Endothelial cell of umbilical vein (primary cell): ENCODE measurements around the gene CDK11B. TPM values are rescaled to one million over a fixed set of nuclear protein-coding genes. Genes with fewer than 3 reads are reported as not detected.
A peak's percentile ranks its signal among the peaks of the same experiment; 100 is the strongest.

Source experiments
- BruUV-seq: library from RNA; stranded (reverse); fragments of 400-500 nt; replicated peaks from 2 replicates; lab custom pipeline; 2021; lab: Mats Ljungman, UMichigan
- CTCF ChIA-PET: fragments of 300-600, 350-600 bp; sonication (Branson Sonifier 250); formaldehyde crosslinking; loops from one replicate; lab custom pipeline; 2021; ENCODE audit warnings: antibody characterized with exemption, inconsistent platforms; lab: Charles Lee
- POLR2A ChIA-PET: fragments of 300-600, 350-600 bp; sonication (Branson Sonifier 250); formaldehyde crosslinking; loops from one replicate; lab custom pipeline; 2021; ENCODE audit warnings: antibody characterized with exemption, inconsistent platforms; lab: Charles Lee
- DNase-seq: peaks from one replicate; pipeline ENCODE4 v3.0.0-alpha.2; 2011; ENCODE audit warnings: low read depth, low spot score
- FAIRE-seq: peaks from 2 replicates; lab custom pipeline; 2011; peaks lifted over from hg19 to GRCh38; lab: Jason Lieb, UNC
- H2AFZ ChIP-seq: 2 replicates; pipeline ENCODE4 v1.6.0; 2012; ENCODE audit warnings: low read depth, low read length, control low read depth, inconsistent platforms
- H3K27ac ChIP-seq: 2 replicates; pipeline ENCODE4 v1.5.1; 2011; ENCODE audit warnings: low read depth, mild to moderate bottlenecking, control low read depth, low read length, moderate library complexity; ENCODE audit not compliant: insufficient read depth
- H3K27me3 ChIP-seq, 2 experiments: 2 replicates each; pipeline versions ENCODE4 v1.6.0 to v1.6.1; 2011; ENCODE audit warnings: low read length in 2 of 2, mixed read lengths in 1 of 2; ENCODE audit not compliant: control insufficient read depth in 2 of 2, insufficient read depth in 2 of 2
- H3K36me3 ChIP-seq, 2 experiments: 2 replicates in 1 of 2; 3 replicates in 1 of 2; pipeline ENCODE4 v1.5.1; 2011; ENCODE audit warnings: low read length in 2 of 2, mild to moderate bottlenecking in 1 of 2, moderate library complexity in 1 of 2; ENCODE audit not compliant: control insufficient read depth in 2 of 2, insufficient read depth in 2 of 2; ENCODE audit errors: extremely low read depth in 1 of 2
- H3K4me1 ChIP-seq: 3 replicates; pipeline ENCODE4 v1.5.1; 2011; ENCODE audit warnings: mild to moderate bottlenecking, low read length; ENCODE audit not compliant: control insufficient read depth, insufficient read depth; ENCODE audit errors: extremely low read depth
- H3K4me2 ChIP-seq: 2 replicates; pipeline ENCODE4 v1.6.1; 2011; ENCODE audit warnings: low read length, control low read depth, mixed read lengths; ENCODE audit not compliant: insufficient read depth
- H3K4me3 ChIP-seq, 3 experiments: fragments of 200-600 bp in 1 of 3; sonication (generic), shearing (Covaris generic) in 1 of 3; replicated peaks in 1 of 3; 2 replicates each; pipeline ENCODE4 v1.5.1; 2011 to 2016; ENCODE audit warnings: control low read depth in 3 of 3, low read length in 3 of 3, mild to moderate bottlenecking in 2 of 3, inconsistent platforms in 1 of 3, low read depth in 1 of 3, moderate library complexity in 1 of 3; ENCODE audit not compliant: insufficient read depth in 1 of 3
- H3K79me2 ChIP-seq: 2 replicates; pipeline ENCODE4 v1.6.0; 2012; ENCODE audit warnings: low read length, inconsistent platforms; ENCODE audit not compliant: control insufficient read depth, insufficient read depth
- H3K9ac ChIP-seq: replicated peaks from 2 replicates; pipeline ENCODE3; 2011; ENCODE audit warnings: low read length, control low read depth; ENCODE audit not compliant: insufficient read depth; ENCODE audit errors: extremely low read depth
- H3K9me1 ChIP-seq: replicated peaks from 3 replicates; pipeline ENCODE4 v1.6.0; 2011; ENCODE audit warnings: mild to moderate bottlenecking, low read length; ENCODE audit not compliant: control insufficient read depth, insufficient read depth; ENCODE audit errors: extremely low read depth
- H3K9me3 ChIP-seq: replicated peaks from 2 replicates; pipeline ENCODE4 v1.5.1; 2012; ENCODE audit warnings: low read length, inconsistent platforms; ENCODE audit not compliant: control insufficient read depth, insufficient read depth
- H4K20me1 ChIP-seq: replicated peaks from 2 replicates; pipeline ENCODE3; 2011; ENCODE audit warnings: mild to moderate bottlenecking, low read length; ENCODE audit not compliant: control insufficient read depth, insufficient read depth; ENCODE audit errors: extremely low read depth
- EZH2 ChIP-seq: IDR thresholded peaks from 2 replicates; pipeline ENCODE4 v1.6.1; 2012; ENCODE audit warnings: borderline replicate concordance, low read depth, mild to moderate bottlenecking, moderate library complexity, low read length, inconsistent platforms; ENCODE audit not compliant: severe bottlenecking
- FOS ChIP-seq: IDR thresholded peaks from 2 replicates; pipeline ENCODE4 v1.6.1; 2011; ENCODE audit warnings: mild to moderate bottlenecking, low read length, moderate library complexity, borderline replicate concordance; ENCODE audit not compliant: insufficient read depth
- GATA2 ChIP-seq: IDR thresholded peaks from 2 replicates; pipeline ENCODE4 v1.7.0; 2011; ENCODE audit warnings: low read depth, mild to moderate bottlenecking, moderate library complexity, mixed read lengths, low read length; ENCODE audit not compliant: insufficient read length, insufficient read depth
- JUN ChIP-seq: IDR thresholded peaks from 2 replicates; pipeline ENCODE4 v1.6.1; 2011; ENCODE audit warnings: borderline replicate concordance, low read depth; ENCODE audit not compliant: insufficient read length, insufficient read depth
- MYC ChIP-seq: IDR thresholded peaks from one replicate; pipeline ENCODE4 v1.6.1; 2011; ENCODE audit warnings: mild to moderate bottlenecking, low read depth, low read length
- POLR2A ChIP-seq: IDR thresholded peaks from 2 replicates; pipeline ENCODE4 v1.6.1; 2012; ENCODE audit warnings: low read depth, mild to moderate bottlenecking, control low read depth, low read length
- POLR2AphosphoS5 ChIP-seq: IDR thresholded peaks from 2 replicates; pipeline ENCODE4 v1.6.1; 2012; ENCODE audit warnings: low read depth, mild to moderate bottlenecking, control low read depth, low read length, moderate library complexity; ENCODE audit not compliant: insufficient read depth
- dilution Hi-C: fragments of 300-500 bp; cut with MboI; formaldehyde crosslinking; loops from one replicate; pipeline ENCODE4 v1.15.0; 2019; ENCODE audit warnings: low sequenced_read_pairs; ENCODE audit not compliant: extremely low pct_ligation_motif_present
- intact Hi-C: fragments of 100-400 bp; cut with micrococcal nuclease; formaldehyde crosslinking; loops from one replicate; pipeline ENCODE4 v1.10.0; 2022
- polyA plus RNA-seq, 4 experiments: library from polyadenylated mRNA; depleted of rRNA in 3 of 4; stranded (reverse) in 3 of 4; unstranded in 1 of 4; fragments of >200 nt; gene quantifications; 2 replicates each; pipeline versions ENCODE4 v1.2.1 to v1.2.3, GENCODE V29; 2011 to 2012; ENCODE audit warnings: missing spikeins in 1 of 4
- total RNA-seq: library from RNA; stranded (reverse); gene quantifications from 2 replicates; pipeline ENCODE4 v1.2.3, GENCODE V29; 2021
- TF ChIP-seq, protein P1 (sequence below), 2 donors: IDR thresholded peaks; 1 replicate in 1 of 2; 2 replicates in 1 of 2; pipeline ENCODE4 v1.5.1; 2011; ENCODE audit warnings: low read length in 2 of 2, mild to moderate bottlenecking in 2 of 2, moderate library complexity in 2 of 2, control low read depth in 1 of 2, inconsistent platforms in 1 of 2, low read depth in 1 of 2; ENCODE audit not compliant: insufficient read depth in 1 of 2; ENCODE audit errors: extremely low read depth in 1 of 2
- TF ChIP-seq, protein P2 (sequence below): IDR thresholded peaks from 2 replicates; pipeline ENCODE4 v1.6.1; 2011; ENCODE audit not compliant: insufficient read depth, insufficient read length

Gene CDK11B
- total and polyA plus RNA-seq, 2 donors (not counting 3 experiments of a cell fraction or from before 2014, with no cell fraction given), result 16.4 to 32.0 TPM

DNA sequence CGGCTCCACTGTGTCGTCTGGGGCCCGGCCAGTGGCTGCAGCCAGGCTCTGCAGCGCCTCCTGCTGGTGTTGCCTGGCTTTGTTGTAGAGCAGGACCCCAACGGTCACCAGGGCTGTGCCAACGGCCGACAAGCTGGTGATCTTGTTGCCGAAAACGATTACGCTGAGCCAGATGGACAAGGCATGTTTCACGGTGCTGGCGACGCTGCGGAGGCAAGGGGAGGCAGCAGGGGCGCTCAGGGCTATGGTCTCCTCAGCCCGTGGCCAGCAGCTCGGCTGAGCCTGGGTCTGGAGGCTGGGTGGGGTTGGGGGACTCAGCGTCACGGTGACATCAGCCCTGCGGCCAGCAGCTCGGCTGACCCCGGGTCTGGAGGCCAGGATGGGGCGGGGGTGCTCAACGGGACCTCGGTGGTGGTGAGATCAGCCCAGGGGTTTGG lies 7.0 kb upstream of the CDK11B start:
- H3K4me1 ChIP-seq, result no peaks in the 10 kb centered on the region
- H3K36me3 ChIP-seq, result peaks cover 0 to 22% of the 10 kb centered on the region in 2 experiments
- H3K27ac ChIP-seq, result no peak overlapping the region
- H4K20me1 ChIP-seq, result no peaks in the 10 kb centered on the region
- H3K79me2 ChIP-seq, result no peaks in the 10 kb centered on the region
- H3K4me2 ChIP-seq, result no peak overlapping the region
- intact Hi-C loops (no loop called here), dilution Hi-C loops (no loop called here)
- no peak overlapping the region for H3K4me3 ChIP-seq
- ChIA-PET POLR2A (no interaction called here), CTCF (interaction anchor here (0.6 to 1.8 kb wide), 3 partner anchors 14 to 32 kb away, joined by 4 to 8 read pairs (median 5); no protein-coding TSS in a partner anchor)
- TF ChIP-seq, protein P1, sequence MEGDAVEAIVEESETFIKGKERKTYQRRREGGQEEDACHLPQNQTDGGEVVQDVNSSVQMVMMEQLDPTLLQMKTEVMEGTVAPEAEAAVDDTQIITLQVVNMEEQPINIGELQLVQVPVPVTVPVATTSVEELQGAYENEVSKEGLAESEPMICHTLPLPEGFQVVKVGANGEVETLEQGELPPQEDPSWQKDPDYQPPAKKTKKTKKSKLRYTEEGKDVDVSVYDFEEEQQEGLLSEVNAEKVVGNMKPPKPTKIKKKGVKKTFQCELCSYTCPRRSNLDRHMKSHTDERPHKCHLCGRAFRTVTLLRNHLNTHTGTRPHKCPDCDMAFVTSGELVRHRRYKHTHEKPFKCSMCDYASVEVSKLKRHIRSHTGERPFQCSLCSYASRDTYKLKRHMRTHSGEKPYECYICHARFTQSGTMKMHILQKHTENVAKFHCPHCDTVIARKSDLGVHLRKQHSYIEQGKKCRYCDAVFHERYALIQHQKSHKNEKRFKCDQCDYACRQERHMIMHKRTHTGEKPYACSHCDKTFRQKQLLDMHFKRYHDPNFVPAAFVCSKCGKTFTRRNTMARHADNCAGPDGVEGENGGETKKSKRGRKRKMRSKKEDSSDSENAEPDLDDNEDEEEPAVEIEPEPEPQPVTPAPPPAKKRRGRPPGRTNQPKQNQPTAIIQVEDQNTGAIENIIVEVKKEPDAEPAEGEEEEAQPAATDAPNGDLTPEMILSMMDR (IDR thresholded peaks at IDR 0.05; ENCODE audit: extremely low read depth in 1 of 2, insufficient read depth in 1 of 2, low read depth in 1 of 2, low read length in 2 of 2), result peak; percentile 49 to 59
- TF ChIP-seq EZH2, result no peak
- H2AFZ ChIP-seq, result no peak overlapping the region
- no TSS peak for BruUV-seq
- no peaks in the 10 kb centered on the region for H3K27me3 ChIP-seq
- DNase-seq (no peak), FAIRE-seq (no peak)
- H3K9me1 ChIP-seq, result no peaks in the 10 kb centered on the region
- no peak overlapping the region for H3K9ac ChIP-seq
- H3K9me3 ChIP-seq, result no peaks in the 10 kb centered on the region

DNA sequence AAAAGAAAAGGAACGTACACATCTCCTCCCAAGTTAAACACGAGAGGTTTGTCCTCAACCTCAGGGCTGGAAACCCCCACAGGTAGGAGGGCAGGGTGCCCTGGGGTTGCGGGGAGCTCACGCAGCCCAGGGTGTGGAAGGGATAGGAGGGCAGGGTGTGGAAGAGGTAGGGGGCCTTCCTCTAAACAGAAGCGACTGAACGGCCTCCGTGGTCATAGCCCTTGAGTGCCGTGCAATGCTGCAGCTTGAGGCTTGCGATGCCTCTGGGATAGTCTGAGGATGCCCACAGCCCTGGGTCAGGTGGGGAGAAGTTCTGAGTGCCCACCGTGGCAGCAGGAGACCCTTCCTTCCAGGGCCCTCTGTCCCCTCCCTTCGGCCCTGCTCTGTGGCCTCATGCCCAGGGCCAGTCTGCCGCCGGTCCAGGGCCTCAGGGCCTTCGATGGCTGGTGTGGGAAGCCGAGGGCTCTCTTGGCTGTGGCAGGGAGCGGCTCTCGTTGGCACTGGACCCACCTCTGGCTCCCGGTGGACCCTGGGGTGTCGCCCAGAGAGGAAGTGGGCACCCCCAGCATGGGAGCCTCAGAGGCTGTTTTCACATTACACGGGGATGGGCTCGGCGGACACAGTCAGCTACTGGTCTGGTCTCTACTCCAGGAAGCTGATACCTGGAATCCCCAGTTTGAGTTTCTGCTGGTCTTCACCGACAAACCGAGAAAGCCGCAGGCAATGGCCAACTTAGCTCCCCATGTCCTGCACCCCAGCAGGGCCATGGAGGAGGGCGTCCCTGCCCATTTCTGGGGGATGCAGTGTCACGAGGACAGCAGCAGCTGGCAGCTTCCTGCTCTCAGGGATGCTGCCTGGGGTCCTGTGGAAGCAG lies 6.4 kb upstream of the CDK11B start:
- Histone ChIP-seq H3K4me2 (no peak overlapping the region), H3K27ac (no peak overlapping the region), H3K9me1 (no peaks in the 10 kb centered on the region), H3K36me3 (peaks cover 0 to 20% of the 10 kb centered on the region in 2 experiments), H4K20me1 (no peaks in the 10 kb centered on the region), H3K27me3 (no peaks in the 10 kb centered on the region), H2AFZ (no peak overlapping the region), H3K9me3 (no peaks in the 10 kb centered on the region), H3K79me2 (no peaks in the 10 kb centered on the region), H3K4me3 (no peak overlapping the region), H3K4me1 (no peaks in the 10 kb centered on the region), H3K9ac (no peak overlapping the region)
- no peak for TF ChIP-seq POLR2AphosphoS5
- TF ChIP-seq, protein P2, sequence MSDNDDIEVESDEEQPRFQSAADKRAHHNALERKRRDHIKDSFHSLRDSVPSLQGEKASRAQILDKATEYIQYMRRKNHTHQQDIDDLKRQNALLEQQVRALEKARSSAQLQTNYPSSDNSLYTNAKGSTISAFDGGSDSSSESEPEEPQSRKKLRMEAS, result no peak
- no peak for TF ChIP-seq JUN
- no peak for TF ChIP-seq MYC
- TF ChIP-seq, protein P1 (IDR thresholded peaks at IDR 0.05; ENCODE audit: extremely low read depth in 1 of 2, insufficient read depth in 1 of 2, low read depth in 1 of 2, low read length in 2 of 2), result no peak
- TF ChIP-seq EZH2, result no peak
- no peak for TF ChIP-seq GATA2
- TF ChIP-seq FOS, result no peak
- TF ChIP-seq POLR2A, result no peak
- DNase-seq, result no peak
- FAIRE-seq, result no peak
- no TSS peak for BruUV-seq
- dilution Hi-C loops (no loop called here), intact Hi-C loops (no loop called here)
- ChIA-PET POLR2A (no interaction called here), CTCF (interaction anchor here (1.4 to 1.8 kb wide), 2 partner anchors 14 to 19 kb away, joined by 4 to 8 read pairs; no protein-coding TSS in a partner anchor)
